GM23248 (cell line): Measurements from ENCODE around the gene RBL2. TPM values are rescaled to one million over a fixed set of nuclear protein-coding genes. Genes with fewer than 3 reads are reported as not detected.
"Not testable (repeated sequence)": the region's sequence is repeated elsewhere in the genome, so short reads cannot be mapped to it uniquely, and the experiment has no call there.

Source experiments
- DNase-seq: peaks from one replicate; pipeline ENCODE4 v3.0.0-alpha.2; 2015
- H2AFZ ChIP-seq: fragments of 200-600 bp; sonication (generic); 2 replicates; pipeline ENCODE4 v1.6.1; 2016; ENCODE audit warnings: antibody characterized with exemption
- H3F3A ChIP-seq: fragments of 200-600 bp; sonication (generic); 2 replicates; pipeline ENCODE4 v1.6.1; 2016; ENCODE audit warnings: mild to moderate bottlenecking, antibody characterized with exemption, mixed run types; ENCODE audit not compliant: insufficient read depth
- H3K27ac ChIP-seq: fragments of 200-600 bp; sonication (generic); 2 replicates; pipeline ENCODE4 v1.5.1; 2016; ENCODE audit warnings: mild to moderate bottlenecking
- H3K27me3 ChIP-seq: fragments of 200-600 bp; sonication (generic); replicated peaks from 2 replicates; pipeline ENCODE4 v1.6.1; 2016; ENCODE audit warnings: mild to moderate bottlenecking; ENCODE audit not compliant: insufficient read depth
- H3K36me3 ChIP-seq: fragments of 200-600 bp; sonication (generic); 2 replicates; pipeline ENCODE4 v1.6.1; 2016; ENCODE audit warnings: low read depth, mild to moderate bottlenecking
- H3K4me1 ChIP-seq: fragments of 200-600 bp; sonication (generic); 2 replicates; pipeline ENCODE4 v1.6.1; 2016; ENCODE audit warnings: mild to moderate bottlenecking; ENCODE audit not compliant: insufficient read depth
- H3K4me2 ChIP-seq: fragments of 200-600 bp; sonication (generic); one replicate; pipeline ENCODE4 v1.6.1; 2016; ENCODE audit warnings: mild to moderate bottlenecking; ENCODE audit not compliant: unreplicated experiment
- H3K4me3 ChIP-seq: fragments of 200-600 bp; sonication (generic); 2 replicates; pipeline ENCODE4 v1.5.1; 2016; ENCODE audit warnings: mild to moderate bottlenecking
- H3K79me2 ChIP-seq: fragments of 200-600 bp; sonication (generic); 2 replicates; pipeline ENCODE4 v1.6.1; 2016; ENCODE audit warnings: mild to moderate bottlenecking; ENCODE audit not compliant: insufficient read depth
- H3K9ac ChIP-seq: fragments of 200-600 bp; sonication (generic); 2 replicates; pipeline ENCODE4 v1.6.1; 2016; ENCODE audit warnings: mild to moderate bottlenecking
- H3K9me2 ChIP-seq: fragments of 200-600 bp; sonication (generic); 2 replicates; pipeline ENCODE4 v1.6.1; 2016; ENCODE audit warnings: mixed run types, mild to moderate bottlenecking, moderate library complexity; ENCODE audit not compliant: insufficient read depth
- H3K9me3 ChIP-seq: fragments of 200-600 bp; sonication (generic); one replicate; pipeline ENCODE4 v1.6.1; 2017; ENCODE audit warnings: low read depth
- H4K20me1 ChIP-seq: fragments of 200-600 bp; sonication (generic); 2 replicates; pipeline ENCODE4 v1.6.0; 2016; ENCODE audit not compliant: insufficient read depth
- EZH2 ChIP-seq: fragments of 200-600 bp; sonication (generic); IDR thresholded peaks from 2 replicates; pipeline ENCODE4 v1.6.1; 2018; ENCODE audit warnings: antibody characterized with exemption, mild to moderate bottlenecking; ENCODE audit not compliant: insufficient read depth, poor library complexity, severe bottlenecking
- EZH2phosphoT487 ChIP-seq: fragments of 200-600 bp; sonication (generic); IDR thresholded peaks from 2 replicates; pipeline ENCODE4 v1.6.1; 2018; ENCODE audit warnings: antibody characterized with exemption, moderate library complexity, mild to moderate bottlenecking, low read depth; ENCODE audit not compliant: insufficient read depth
- WGBS, 2 experiments: methylation state at CpG; one replicate each; pipeline ENCODE4 v1.1.6; 2015 to 2017; ENCODE audit warnings: low lambda C conversion rate in 2 of 2, low coverage in 1 of 2; ENCODE audit errors: missing lambda C conversion rate in 2 of 2; 5-methylcytosine and 5-hydroxymethylcytosine counted together
- in situ Hi-C: fragments of 300-500 bp; cut with MboI; formaldehyde crosslinking; loops from 2 replicates; pipeline ENCODE4 v1.15.0; 2020
- polyA plus RNA-seq: library from polyadenylated mRNA; unstranded; fragments of >200 nt; fragmentation: Nextera tagmentation; extraction: Ambion mirVana; gene quantifications from 2 replicates; pipeline ENCODE4 v1.2.1, GENCODE V29; 2016
- small RNA-seq: library from RNA; depleted of rRNA; stranded (forward); fragments of <200 nt; gene quantifications from one replicate; pipeline ENCODE3, GENCODE V24; 2014; ENCODE audit warnings: low read depth, low replicate concordance
- total RNA-seq: library from RNA; depleted of rRNA; stranded (reverse); fragments of >200 nt; shearing (Covaris generic); gene quantifications from 2 replicates; pipeline ENCODE4 v1.2.3, GENCODE V29; 2014; rRNA removed

RBL2 gene
- total and polyA plus RNA-seq, 2 experiments from 2014 or later = 32.2 to 44.5 TPM

DNA sequence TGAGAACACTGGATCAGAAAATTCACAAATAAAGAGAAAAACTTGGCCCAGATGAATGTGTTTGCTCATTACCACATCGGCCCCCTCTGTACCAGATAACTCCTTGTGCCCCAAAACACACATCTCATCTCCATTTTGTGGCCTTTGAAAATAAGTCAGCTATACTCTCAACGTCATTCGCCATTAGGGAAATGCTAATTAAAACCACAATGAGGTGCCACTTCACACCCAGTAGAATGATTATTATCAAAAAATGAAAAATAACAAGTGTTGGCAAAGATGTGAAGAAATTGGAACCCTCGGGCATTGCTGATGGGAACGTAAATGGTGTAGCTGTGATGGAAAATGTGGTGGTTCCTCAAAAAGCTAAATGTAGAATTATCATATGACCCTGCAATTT lies 103.4 kb downstream of the RBL2 start:
- no peak overlapping the region for H3K9ac ChIP-seq
- no peaks in the 10 kb centered on the region for H3K9me2 ChIP-seq
- no peaks in the 10 kb centered on the region for H3K27me3 ChIP-seq
- no peaks in the 10 kb centered on the region for H3K36me3 ChIP-seq
- no peak overlapping the region for H2AFZ ChIP-seq
- no peak overlapping the region for H3K27ac ChIP-seq
- no peaks in the 10 kb centered on the region for H3K9me3 ChIP-seq
- no peak overlapping the region for H3K4me3 ChIP-seq
- H3K4me1 ChIP-seq = no peaks in the 10 kb centered on the region
- in situ Hi-C loops = loop anchor here (25.0 kb wide), 1 partner anchor 1725 kb away; no protein-coding TSS in a partner anchor
- H3K79me2 ChIP-seq = no peaks in the 10 kb centered on the region
- TF ChIP-seq EZH2phosphoT487 (no peak), EZH2 (no peak)
- no peak overlapping the region for H3K4me2 ChIP-seq
- H3F3A ChIP-seq = no peaks in the 10 kb centered on the region
- no peak for DNase-seq
- WGBS, 2 experiments = 72 to 76% methylated on average over 5 of the region's 5 CpGs
- no peaks in the 10 kb centered on the region for H4K20me1 ChIP-seq

GRCh38 chr16:53539346-53539745 lies 105.1 kb downstream of the RBL2 start:
- not testable (repeated sequence) for H4K20me1 ChIP-seq, H3K9me2 ChIP-seq, H2AFZ ChIP-seq, H3K9me3 ChIP-seq, H3K4me2 ChIP-seq, H3K4me1 ChIP-seq, DNase-seq, H3K9ac ChIP-seq, H3K27me3 ChIP-seq, H3K4me3 ChIP-seq, H3K27ac ChIP-seq, H3F3A ChIP-seq, H3K79me2 ChIP-seq, H3K36me3 ChIP-seq
- in situ Hi-C loops = loop anchor here (25.0 kb wide), 1 partner anchor 1723 kb away; no protein-coding TSS in a partner anchor
- 87% methylated on average over 22 of the region's 27 CpGs; no CpG with 5 or more reads in 1 of the 2 experiments for WGBS, 2 experiments

GRCh38 chr16:53539759-53540718 lies 105.8 kb downstream of the RBL2 start:
- H3K9ac ChIP-seq, H3K4me1 ChIP-seq, H3K9me2 ChIP-seq, H3K79me2 ChIP-seq, DNase-seq, H3K4me3 ChIP-seq, H3K4me2 ChIP-seq, H3K9me3 ChIP-seq, H3K27ac ChIP-seq, H3F3A ChIP-seq, H3K27me3 ChIP-seq, H4K20me1 ChIP-seq, H3K36me3 ChIP-seq, H2AFZ ChIP-seq: not testable (repeated sequence)
- in situ Hi-C loops = loop anchor here (25.0 kb wide), 1 partner anchor 1722 kb away; no protein-coding TSS in a partner anchor
- 64 to 70% methylated on average over 13 of the region's 13 CpGs for WGBS, 2 experiments

Small RNA genes within 50 kb of the gene (small RNA-seq; reads per million reads assigned to genes)
- not detected for gene RNU6-1153P

Other genes starting within 250 kb of the RBL2 start
- gene AKTIP, start 68.7 kb downstream of the RBL2 start, total RNA-seq = 16.4 and 25.8 TPM in 2 replicates
- gene AKTIP, start 68.7 kb downstream of the RBL2 start, polyA plus RNA-seq = 23.7 and 25.5 TPM in 2 replicates